GM23338 (cell line): ENCODE data around the gene RPL27A. TPM values are rescaled to one million over a fixed set of nuclear protein-coding genes. Genes with fewer than 3 reads are reported as not detected.

ENCODE experiments used
- ATAC-seq: fragments of 200-7000 bp; cut with Tn5 transposase; 3 replicates; pipeline ENCODE4 v1.9.1; 2020
- DNase-seq: peaks from one replicate; pipeline ENCODE4 v3.0.0-alpha.2; 2015; ENCODE audit warnings: low spot score
- H2AFZ ChIP-seq: fragments of 200-600 bp; sonication (generic); 2 replicates; pipeline ENCODE4 v1.8.0; 2016; ENCODE audit warnings: antibody characterized with exemption, mild to moderate bottlenecking, moderate library complexity
- H3F3A ChIP-seq: fragments of 200-600 bp; sonication (generic); replicated peaks from 2 replicates; pipeline ENCODE4 v1.8.0; 2017; ENCODE audit warnings: antibody characterized with exemption, mixed run types, low read depth
- H3K27ac ChIP-seq: fragments of 200-600 bp; sonication (generic); 2 replicates; pipeline ENCODE4 v1.6.1; 2016; ENCODE audit warnings: low read depth
- H3K27me3 ChIP-seq: fragments of 200-600 bp; sonication (generic); 2 replicates; pipeline ENCODE4 v1.8.0; 2016; ENCODE audit warnings: mild to moderate bottlenecking, mixed run types, moderate library complexity; ENCODE audit not compliant: insufficient read depth
- H3K36me3 ChIP-seq: fragments of 200-600 bp; sonication (generic); 2 replicates; pipeline ENCODE4 v1.8.0; 2016; ENCODE audit warnings: mild to moderate bottlenecking; ENCODE audit not compliant: insufficient read depth
- H3K4me1 ChIP-seq: fragments of 200-600 bp; sonication (generic); 2 replicates; pipeline ENCODE4 v1.8.0; 2016; ENCODE audit warnings: mild to moderate bottlenecking, moderate library complexity; ENCODE audit not compliant: insufficient read depth
- H3K4me2 ChIP-seq: fragments of 200-600 bp; sonication (generic); 2 replicates; pipeline ENCODE4 v1.7.1; 2017; ENCODE audit warnings: mixed run types
- H3K4me3 ChIP-seq: fragments of 200-600 bp; sonication (generic); 2 replicates; pipeline ENCODE4 v1.6.1; 2016; ENCODE audit warnings: mixed run types
- H3K79me2 ChIP-seq: fragments of 200-600 bp; sonication (generic); replicated peaks from 2 replicates; pipeline ENCODE4 v1.8.0; 2017; ENCODE audit warnings: mild to moderate bottlenecking; ENCODE audit not compliant: insufficient read depth
- H3K9me2 ChIP-seq: fragments of 200-600 bp; sonication (generic); 2 replicates; pipeline ENCODE4 v1.8.0; 2017; ENCODE audit not compliant: insufficient read depth
- H4K20me1 ChIP-seq: fragments of 200-600 bp; sonication (generic); replicated peaks from 2 replicates; pipeline ENCODE4 v1.8.0; 2017; ENCODE audit warnings: mild to moderate bottlenecking; ENCODE audit not compliant: insufficient read depth
- H3K27ac Mint-ChIP-seq: 2 replicates; pipeline ENCODE4 v1.8.0; 2020; ENCODE audit warnings: inconsistent platforms, mild to moderate bottlenecking, moderate library complexity, mixed read lengths
- H3K27me3 Mint-ChIP-seq: 3 replicates; pipeline ENCODE4 v1.8.0; 2022; ENCODE audit warnings: low read depth, mild to moderate bottlenecking, moderate library complexity, mixed read lengths, inconsistent platforms; ENCODE audit not compliant: insufficient read depth, poor library complexity
- H3K36me3 Mint-ChIP-seq: 3 replicates; pipeline ENCODE4 v1.8.0; 2021; ENCODE audit warnings: low read depth, mild to moderate bottlenecking, inconsistent platforms, moderate library complexity, mixed read lengths
- H3K4me1 Mint-ChIP-seq: 3 replicates; pipeline ENCODE4 v1.8.0; 2020; ENCODE audit warnings: mild to moderate bottlenecking, inconsistent platforms, mixed read lengths
- H3K4me3 Mint-ChIP-seq: 3 replicates; pipeline ENCODE4 v1.8.0; 2021; ENCODE audit warnings: moderate library complexity, mild to moderate bottlenecking, inconsistent platforms, mixed read lengths
- H3K9me3 Mint-ChIP-seq: 3 replicates; pipeline ENCODE4 v1.8.0; 2020; ENCODE audit warnings: moderate library complexity, mild to moderate bottlenecking, inconsistent platforms, mixed read lengths
- CREB1 ChIP-seq: fragments of 250-450 bp; sonication (Bioruptor Pico); IDR thresholded peaks from 2 replicates; pipeline ENCODE4 v1.5.0; 2020; ENCODE audit warnings: low read depth, mild to moderate bottlenecking, moderate library complexity
- EZH2 ChIP-seq: fragments of 200-600 bp; sonication (generic); IDR thresholded peaks from one replicate; pipeline ENCODE4 v1.8.0; 2017; ENCODE audit warnings: antibody characterized with exemption, mild to moderate bottlenecking, low read depth; ENCODE audit not compliant: unreplicated experiment
- EZH2phosphoT487 ChIP-seq: fragments of 200-600 bp; sonication (generic); IDR thresholded peaks from one replicate; pipeline ENCODE4 v1.8.1; 2018; ENCODE audit warnings: antibody characterized with exemption; ENCODE audit not compliant: unreplicated experiment
- JUNB ChIP-seq: IDR thresholded peaks from one replicate; pipeline ENCODE4 v1.6.1; 2016; ENCODE audit warnings: antibody characterized with exemption; ENCODE audit not compliant: unreplicated experiment
- NANOG ChIP-seq: IDR thresholded peaks from 2 replicates; pipeline ENCODE4 v1.6.1; 2016; ENCODE audit warnings: antibody characterized with exemption, borderline replicate concordance
- POLR2AphosphoS5 ChIP-seq: IDR thresholded peaks from 2 replicates; pipeline ENCODE4 v1.6.1; 2016; ENCODE audit warnings: antibody characterized with exemption, low read depth
- STAT1 ChIP-seq: IDR thresholded peaks from one replicate; pipeline ENCODE4 v1.6.1; 2016; ENCODE audit warnings: antibody characterized with exemption; ENCODE audit not compliant: unreplicated experiment
- ZNF114 ChIP-seq: fragments of 250-450 bp; sonication (Bioruptor Pico); IDR thresholded peaks from 2 replicates; pipeline ENCODE4 v1.5.0; 2020; ENCODE audit warnings: mild to moderate bottlenecking, moderate library complexity
- ZNF331 ChIP-seq: fragments of 250-450 bp; sonication (Bioruptor Pico); IDR thresholded peaks from 2 replicates; pipeline ENCODE4 v1.5.0; 2020; ENCODE audit warnings: low read depth, mild to moderate bottlenecking, moderate library complexity
- polyA plus RNA-seq: library from polyadenylated mRNA; unstranded; fragments of >200 nt; fragmentation: Nextera tagmentation; extraction: Ambion mirVana; gene quantifications from 2 replicates; pipeline ENCODE4 v1.2.1, GENCODE V29; 2016
- total RNA-seq: library from RNA; depleted of rRNA; stranded (reverse); fragments of >200 nt; shearing (Covaris generic); gene quantifications from 2 replicates; pipeline ENCODE4 v1.2.3, GENCODE V29; 2014
- TF ChIP-seq, protein P1 (sequence below), 2 experiments: fragments of 200-600 bp in 1 of 2; sonication (generic) in 1 of 2; conservative IDR thresholded peaks; 2 replicates each; pipeline versions ENCODE4 v1.5.1 to v1.6.1; 2016 to 2017; ENCODE audit warnings: antibody characterized with exemption in 2 of 2, low read depth in 2 of 2, mild to moderate bottlenecking in 2 of 2, moderate library complexity in 1 of 2

RPL27A gene
- total and polyA plus RNA-seq, 2 experiments from 2014 or later, result 1,283 to 3,167 TPM

DNA sequence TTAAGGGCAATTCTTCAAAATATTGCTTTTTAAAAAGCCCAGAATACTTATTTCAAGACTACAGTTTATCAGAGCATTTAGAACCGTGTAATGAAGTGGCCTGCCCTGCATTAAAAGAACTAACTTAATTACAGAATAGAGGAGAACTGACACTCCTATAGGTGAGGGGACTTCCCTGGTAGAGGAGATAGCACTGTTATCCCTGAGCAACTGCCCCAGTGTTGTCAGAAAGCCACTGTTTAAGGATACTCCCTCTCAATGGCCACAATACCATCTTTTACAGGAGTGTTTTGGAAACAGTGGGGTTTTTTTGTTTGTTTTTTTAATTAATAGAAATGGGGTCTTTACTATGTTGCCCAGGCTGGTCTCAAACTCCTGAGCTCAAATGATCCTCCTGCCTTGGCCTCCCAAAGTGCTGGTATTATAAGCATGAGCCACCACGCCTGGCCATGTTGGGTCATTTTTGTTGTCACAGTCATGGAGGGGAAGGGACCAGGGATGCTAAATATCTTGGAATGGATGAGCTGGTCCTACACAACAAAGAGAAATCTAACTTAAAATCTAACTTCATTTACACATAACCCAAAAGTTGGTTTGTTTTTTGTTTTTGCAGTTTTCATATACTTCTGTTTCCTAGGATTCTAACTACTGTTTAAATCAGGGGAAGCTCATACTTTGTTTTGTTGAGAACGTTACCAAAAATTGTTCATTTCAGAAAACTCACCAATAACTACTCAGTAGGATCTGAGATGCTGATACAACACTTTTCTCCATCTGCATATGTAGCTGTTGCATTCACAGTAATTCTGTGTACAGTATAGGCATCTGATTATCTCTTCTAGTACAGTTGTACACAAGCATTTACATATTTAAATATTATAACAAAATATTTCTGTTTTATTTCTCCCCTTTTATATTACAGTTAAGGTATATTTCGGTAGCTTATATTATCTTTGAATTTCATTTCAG, 8.1 kb downstream of the RPL27A start:
- H3K9me2 ChIP-seq, result no peaks in the 10 kb centered on the region
- peaks cover 36% of the 10 kb centered on the region for H3K4me1 Mint-ChIP-seq
- 0 out of 2 replicates have a peak, but pooled peaks cover 5% of the 10 kb centered on the region for H4K20me1 ChIP-seq
- H3K27me3 ChIP-seq, result no peaks in the 10 kb centered on the region
- no peak for TF ChIP-seq NANOG
- TF ChIP-seq, protein P1, sequence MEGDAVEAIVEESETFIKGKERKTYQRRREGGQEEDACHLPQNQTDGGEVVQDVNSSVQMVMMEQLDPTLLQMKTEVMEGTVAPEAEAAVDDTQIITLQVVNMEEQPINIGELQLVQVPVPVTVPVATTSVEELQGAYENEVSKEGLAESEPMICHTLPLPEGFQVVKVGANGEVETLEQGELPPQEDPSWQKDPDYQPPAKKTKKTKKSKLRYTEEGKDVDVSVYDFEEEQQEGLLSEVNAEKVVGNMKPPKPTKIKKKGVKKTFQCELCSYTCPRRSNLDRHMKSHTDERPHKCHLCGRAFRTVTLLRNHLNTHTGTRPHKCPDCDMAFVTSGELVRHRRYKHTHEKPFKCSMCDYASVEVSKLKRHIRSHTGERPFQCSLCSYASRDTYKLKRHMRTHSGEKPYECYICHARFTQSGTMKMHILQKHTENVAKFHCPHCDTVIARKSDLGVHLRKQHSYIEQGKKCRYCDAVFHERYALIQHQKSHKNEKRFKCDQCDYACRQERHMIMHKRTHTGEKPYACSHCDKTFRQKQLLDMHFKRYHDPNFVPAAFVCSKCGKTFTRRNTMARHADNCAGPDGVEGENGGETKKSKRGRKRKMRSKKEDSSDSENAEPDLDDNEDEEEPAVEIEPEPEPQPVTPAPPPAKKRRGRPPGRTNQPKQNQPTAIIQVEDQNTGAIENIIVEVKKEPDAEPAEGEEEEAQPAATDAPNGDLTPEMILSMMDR (conservative IDR thresholded peaks at IDR 0.05; ENCODE audit: low read depth in 2 of 2), result no peak
- TF ChIP-seq ZNF331 (CRISPR knock-in tag), result no peak
- no peak for TF ChIP-seq CREB1 (CRISPR knock-in tag)
- TF ChIP-seq STAT1, result no peak
- no peak for TF ChIP-seq POLR2AphosphoS5
- TF ChIP-seq JUNB, result no peak
- TF ChIP-seq ZNF114, result no peak
- no peak for TF ChIP-seq EZH2
- no peak for TF ChIP-seq EZH2phosphoT487
- H3K9me3 Mint-ChIP-seq, result peaks cover 4% of the 10 kb centered on the region; the same call in 2 of the 3 replicates
- H3K27ac ChIP-seq, result no peak overlapping the region
- H2AFZ ChIP-seq, result no peak overlapping the region
- no peak for DNase-seq
- H3K4me3 ChIP-seq, result no peak overlapping the region
- H3K36me3 ChIP-seq, result peaks cover 17% of the 10 kb centered on the region
- ATAC-seq, result no peak
- H3K4me3 Mint-ChIP-seq, result no peak overlapping the region; the same call in 2 of the 3 replicates
- H3F3A ChIP-seq, result peaks cover 24% of the 10 kb centered on the region
- peaks cover 26% of the 10 kb centered on the region for H3K79me2 ChIP-seq
- H3K36me3 Mint-ChIP-seq, result peaks cover 75% of the 10 kb centered on the region
- peaks cover 33% of the 10 kb centered on the region for H3K27me3 Mint-ChIP-seq
- H3K4me1 ChIP-seq, result peaks cover 16% of the 10 kb centered on the region
- H3K27ac Mint-ChIP-seq, result no peak overlapping the region
- H3K4me2 ChIP-seq, result 0 out of 2 replicates have a peak overlapping the region, but pooled peaks have one; percentile 68

DNA sequence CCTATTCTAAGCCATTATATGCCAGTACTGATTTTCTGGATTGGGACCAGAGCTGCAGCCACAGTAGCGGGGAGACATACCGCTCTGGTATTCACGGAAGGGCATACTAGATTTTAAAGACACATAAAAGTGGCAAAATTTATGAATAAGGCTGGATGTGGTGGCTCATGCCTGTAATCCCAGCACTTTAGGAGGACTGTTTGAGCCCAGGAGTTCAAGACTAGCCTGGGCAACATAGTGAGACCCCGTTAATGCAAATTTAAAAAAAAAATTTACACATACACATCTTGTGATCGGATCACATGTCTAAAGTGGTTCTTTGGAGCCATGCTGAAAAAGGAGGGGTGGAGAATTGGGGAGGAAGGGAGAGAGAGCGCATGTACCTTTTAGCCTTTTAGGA, 9.0 kb downstream of the RPL27A start:
- DNase-seq, result no peak
- peaks cover 18% of the 10 kb centered on the region for H3K36me3 ChIP-seq
- H3K9me2 ChIP-seq, result no peaks in the 10 kb centered on the region

More for the DNA sequence above, 9.0 kb downstream of the RPL27A start:
- Mint-ChIP-seq H3K36me3 (peaks cover 75% of the 10 kb centered on the region), H3K4me1 (peaks cover 31% of the 10 kb centered on the region), H3K9me3 (peaks cover 4% of the 10 kb centered on the region; the same call in 2 of the 3 replicates), H3K27ac (no peak overlapping the region), H3K27me3 (peaks cover 33% of the 10 kb centered on the region), H3K4me3 (no peak overlapping the region)
- Histone ChIP-seq H3F3A (peaks cover 17% of the 10 kb centered on the region), H3K4me3 (no peak overlapping the region), H3K4me2 (no peak overlapping the region), H3K79me2 (peaks cover 26% of the 10 kb centered on the region), H3K27me3 (no peaks in the 10 kb centered on the region), H3K4me1 (peaks cover 15% of the 10 kb centered on the region), H2AFZ (no peak overlapping the region), H3K27ac (no peak overlapping the region), H4K20me1 (0 out of 2 replicates have a peak, but pooled peaks cover 5% of the 10 kb centered on the region)
- no peak for ATAC-seq
- TF ChIP-seq EZH2, result no peak
